CD4-positive, alpha-beta T cell treated with Interleukin-2 at 100 ng/mL for 4 hours (primary cell): ENCODE results near the gene PRKAG2.
A peak's percentile ranks its signal among the peaks of the same experiment; 100 is the strongest.

Source experiments
- DNase-seq: peaks from one replicate; pipeline ENCODE4 v3.0.0-alpha.2; 2020; ENCODE audit warnings: low spot score

PRKAG2 gene

GRCh38 chr7:151644554-151644953 is 232.4 kb downstream of the PRKAG2 start:
- no peak for DNase-seq

- DNase-seq = no peak
Measured at GRCh38 chr7:151642746-151643145, 234.2 kb downstream of the PRKAG2 start.

GRCh38 chr7:151641587-151641986 is 235.3 kb downstream of the PRKAG2 start:
- DNase-seq = no peak

- no peak for DNase-seq
Measured at GRCh38 chr7:151637781-151638261, 239.1 kb downstream of the PRKAG2 start.

- no peak for DNase-seq
Measured at GRCh38 chr7:151634643-151635042, 242.3 kb downstream of the PRKAG2 start.

GRCh38 chr7:151633516-151633812 is 243.5 kb downstream of the PRKAG2 start:
- no peak for DNase-seq

- peak; percentile 65 for DNase-seq
Measured at GRCh38 chr7:151632750-151633515, 244.0 kb downstream of the PRKAG2 start.

- DNase-seq = peak; percentile 94
Measured at GRCh38 chr7:151631953-151632749, 244.8 kb downstream of the PRKAG2 start.

GRCh38 chr7:151631570-151631952 is 245.4 kb downstream of the PRKAG2 start:
- peak; percentile 28 for DNase-seq

- DNase-seq = no peak
Measured at GRCh38 chr7:151630851-151631569, 245.9 kb downstream of the PRKAG2 start.

GRCh38 chr7:151630358-151630757 is 246.6 kb downstream of the PRKAG2 start:
- no peak for DNase-seq

- no peak for DNase-seq
Measured at GRCh38 chr7:151629713-151630272, 247.1 kb downstream of the PRKAG2 start.

GRCh38 chr7:151628846-151629604 is 247.9 kb downstream of the PRKAG2 start:
- no peak for DNase-seq

- DNase-seq = peak; percentile 21
Measured at GRCh38 chr7:151626422-151627115, 250.3 kb downstream of the PRKAG2 start.

GRCh38 chr7:151625606-151626005 is 251.3 kb downstream of the PRKAG2 start:
- no peak for DNase-seq

- DNase-seq = no peak
Measured at GRCh38 chr7:151624246-151624928, 252.5 kb downstream of the PRKAG2 start.

- DNase-seq = no peak
Measured at GRCh38 chr7:151623766-151624165, 253.1 kb downstream of the PRKAG2 start.

GRCh38 chr7:151621961-151622360 is 255.0 kb downstream of the PRKAG2 start:
- no peak for DNase-seq

GRCh38 chr7:151616443-151617213 is 260.3 kb downstream of the PRKAG2 start:
- no peak for DNase-seq

GRCh38 chr7:151615784-151616183 is 261.1 kb downstream of the PRKAG2 start:
- no peak for DNase-seq
